RCC 7860 (cell line): Measurements from ENCODE around the gene PI4KA.
"Not testable (repeated sequence)": the region's sequence is repeated elsewhere in the genome, so short reads cannot be mapped to it uniquely, and the experiment has no call there.

ENCODE experiments used
- DNase-seq: peaks from one replicate; pipeline ENCODE4 v3.0.0-alpha.2; 2015; ENCODE audit warnings: low spot score
- FAIRE-seq: peaks from 2 replicates; lab custom pipeline; 2012; peaks lifted over from hg19 to GRCh38; lab: Jason Lieb, UNC

PI4KA gene

DNA sequence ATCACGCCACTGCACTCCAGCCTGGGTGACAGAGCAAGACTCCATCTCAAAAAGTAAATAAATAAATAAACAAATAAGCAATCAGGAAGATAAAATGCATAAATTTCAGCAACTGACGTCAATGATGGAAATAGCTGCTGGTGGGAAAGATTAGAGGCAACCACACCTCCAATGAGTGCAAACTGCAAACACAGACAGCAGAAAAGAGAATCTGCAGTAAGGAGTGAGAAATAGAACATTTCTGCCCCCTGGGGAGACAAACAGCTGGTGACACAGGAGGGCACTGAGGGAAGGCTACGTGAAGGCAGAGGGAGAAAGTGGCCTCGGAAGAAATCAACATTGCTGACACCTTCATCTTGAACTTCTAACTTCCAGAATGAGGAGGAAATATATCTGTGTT is 6.5 kb downstream of the PI4KA start:
- FAIRE-seq (no peak), DNase-seq (no peak)

DNA sequence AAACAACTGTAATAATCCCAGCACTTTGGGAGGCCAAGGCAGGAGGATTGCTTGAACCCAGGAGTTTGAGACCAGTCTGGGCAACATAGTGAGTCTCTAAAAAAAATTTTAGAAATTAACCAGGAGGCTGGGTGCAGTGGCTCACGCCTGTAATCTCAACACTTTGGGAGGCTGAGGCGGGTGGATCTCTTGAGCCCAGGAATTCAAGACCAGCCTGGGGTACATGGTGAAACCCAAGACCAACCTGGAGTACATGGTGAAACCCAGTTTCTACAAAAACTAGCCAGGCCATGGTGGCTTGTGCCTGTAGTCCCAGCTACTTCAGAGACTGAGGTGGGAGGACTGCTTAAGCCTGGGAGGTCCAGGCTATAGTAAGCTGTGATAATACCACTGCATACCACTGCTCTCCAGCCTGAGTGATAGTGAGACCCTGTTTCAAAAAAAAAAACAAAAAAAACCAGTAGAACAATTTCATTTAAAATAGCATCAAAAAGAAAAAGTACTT is 11.2 kb downstream of the PI4KA start:
- no peak for FAIRE-seq
- DNase-seq, result no peak

DNA sequence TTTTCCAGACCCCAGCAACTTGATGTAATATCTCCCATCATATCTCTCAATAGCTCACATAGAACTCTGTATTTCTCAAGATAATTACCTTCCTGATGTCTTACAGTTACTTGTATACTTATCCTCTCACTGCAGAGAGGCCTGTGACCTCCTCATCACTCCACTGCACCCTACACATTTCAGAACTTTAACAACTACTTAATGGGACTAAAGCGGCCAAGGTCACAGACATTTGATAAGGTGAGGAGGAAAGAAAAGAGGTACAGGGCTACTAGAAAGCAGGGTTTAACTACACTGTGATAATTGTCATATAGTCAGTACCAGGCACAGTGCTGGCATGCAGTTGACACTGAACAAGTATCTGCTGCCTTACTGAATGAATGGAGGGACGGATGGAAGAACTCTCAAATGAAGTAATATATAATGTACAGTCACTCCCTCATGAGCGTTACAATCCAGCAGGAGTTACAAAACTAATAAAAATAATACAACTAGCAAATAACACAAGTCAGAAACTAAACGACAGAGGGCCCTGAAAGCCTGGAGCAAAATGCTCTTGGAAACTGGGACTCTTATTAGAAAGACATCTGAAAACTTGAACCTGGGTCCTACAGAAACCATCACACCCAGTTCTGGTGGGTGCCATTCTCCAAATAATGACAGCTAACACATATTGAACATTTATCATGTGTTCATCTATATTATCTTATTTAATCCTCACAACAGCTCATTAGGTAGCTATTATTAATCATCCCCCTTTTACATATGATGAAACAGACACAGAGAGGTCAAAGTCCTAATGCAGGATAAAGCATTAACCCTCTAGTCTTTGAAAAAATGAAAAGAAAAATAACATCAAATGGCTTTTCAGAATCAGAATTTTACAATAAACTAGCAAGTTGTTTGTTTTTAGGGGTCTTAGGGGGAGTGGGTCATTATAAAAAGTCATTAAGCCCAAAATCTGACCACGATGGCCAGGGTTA is 14.3 kb downstream of the PI4KA start:
- DNase-seq (no peak), FAIRE-seq (no peak)

DNA sequence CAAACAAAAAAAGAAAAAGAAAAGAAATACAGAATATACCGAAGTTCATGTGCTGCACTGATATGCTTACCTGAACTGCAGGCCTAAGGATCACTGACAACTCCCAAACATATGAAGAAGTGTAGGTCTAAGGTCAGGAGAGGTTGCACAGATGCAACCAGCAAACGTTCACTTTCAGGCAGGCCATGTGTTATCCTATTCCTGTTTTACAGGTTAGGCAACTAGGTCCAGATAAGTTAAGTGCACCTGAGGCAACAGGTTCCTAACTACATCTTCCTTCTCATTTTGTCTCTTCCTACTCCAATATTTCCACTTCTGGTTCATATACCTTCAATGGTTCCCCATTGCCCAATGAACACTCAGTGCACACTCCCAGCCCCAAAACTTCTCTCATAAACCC is 15.1 kb downstream of the PI4KA start:
- FAIRE-seq (no peak), DNase-seq (no peak)

DNA sequence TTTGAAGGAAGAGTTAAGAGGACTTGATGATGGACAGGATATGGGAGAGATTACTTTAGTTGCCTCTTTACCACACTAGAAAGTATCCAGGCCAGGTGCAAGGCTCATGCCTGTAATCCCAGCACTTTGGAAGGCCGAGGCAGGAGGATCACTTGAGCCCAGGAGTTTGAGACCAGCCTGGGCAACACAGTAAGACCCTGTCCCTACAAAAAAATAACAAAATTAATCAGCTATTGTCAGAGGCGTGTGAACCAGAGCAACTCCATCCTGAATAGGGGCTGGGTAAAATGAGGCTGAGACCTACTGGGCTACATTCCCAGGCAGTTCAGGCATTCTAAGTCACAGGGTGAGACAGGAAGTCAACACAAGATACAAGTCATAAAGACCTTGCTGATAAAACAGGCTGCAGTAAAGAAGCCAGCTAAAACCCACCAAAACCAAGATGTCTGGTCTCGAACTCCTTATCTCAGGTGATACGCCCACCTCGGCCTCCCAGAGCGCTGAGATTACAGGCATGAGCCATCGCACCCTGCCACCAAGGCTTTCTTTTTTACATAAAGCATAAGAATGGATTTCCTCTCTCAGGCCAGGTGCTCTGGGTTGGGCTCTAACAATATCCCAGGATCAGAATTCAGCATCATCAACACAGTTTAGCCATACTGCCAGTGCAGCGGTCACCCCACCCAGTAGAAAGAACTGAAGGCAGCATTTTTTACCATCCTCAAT is 17.8 kb downstream of the PI4KA start:
- DNase-seq (no peak), FAIRE-seq (no peak)

DNA sequence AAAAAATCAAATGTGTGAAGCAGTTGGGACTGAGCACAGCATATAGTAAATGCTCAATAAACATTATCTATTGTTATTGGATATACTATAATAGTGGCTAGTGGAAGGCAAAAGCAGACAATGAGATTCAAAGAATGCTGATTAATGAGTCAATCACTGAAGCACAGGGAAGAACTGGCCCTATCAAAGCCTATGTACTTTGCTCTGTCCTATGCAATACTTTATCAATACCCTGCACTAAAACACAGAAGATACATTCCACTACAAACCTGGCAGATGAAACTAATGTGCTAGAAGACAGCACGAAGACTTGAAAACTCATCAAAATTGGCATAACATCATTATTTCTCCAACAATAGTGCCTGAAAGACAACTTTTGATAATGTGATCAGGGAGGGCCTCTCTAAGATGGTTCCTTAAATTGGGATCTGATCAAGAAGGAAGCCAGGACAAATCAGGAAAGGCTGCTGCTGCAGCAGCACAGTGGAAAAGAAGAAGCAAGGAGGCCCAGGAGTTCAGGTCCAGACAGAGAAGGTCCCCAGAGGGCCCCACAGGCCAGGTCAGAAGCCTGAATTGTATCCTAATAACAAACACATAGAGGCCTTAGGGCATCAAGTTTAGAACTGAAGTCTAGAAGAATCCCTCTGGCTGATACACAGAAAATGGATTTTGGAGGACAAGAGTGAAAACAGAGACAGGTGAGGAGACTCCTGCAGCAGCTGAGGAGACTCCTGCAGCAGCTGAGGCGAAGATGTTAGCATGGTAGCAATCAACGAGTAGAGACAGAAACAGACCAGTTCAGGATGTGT is 18.6 kb downstream of the PI4KA start:
- DNase-seq (no peak), FAIRE-seq (no peak)

DNA sequence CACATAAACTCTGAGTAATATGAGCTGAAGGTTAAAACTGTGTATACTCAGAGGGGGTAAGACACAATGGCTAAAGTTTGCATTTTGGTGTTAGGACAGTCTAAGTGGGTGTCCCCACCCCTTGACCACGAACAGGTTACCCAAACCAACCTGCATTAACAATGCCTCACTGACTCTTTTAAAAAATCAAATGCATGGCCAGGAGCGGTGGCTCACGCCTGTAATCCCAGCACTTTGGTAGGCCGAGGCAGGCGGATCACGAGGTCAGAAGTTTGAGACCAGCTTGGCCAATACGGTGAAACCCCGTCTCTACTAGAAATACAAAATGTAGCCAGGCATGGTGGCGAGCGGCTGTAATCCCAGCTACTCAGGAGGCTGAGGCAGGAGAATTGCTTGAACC is 19.3 kb downstream of the PI4KA start:
- not testable (repeated sequence) for DNase-seq, FAIRE-seq

DNA sequence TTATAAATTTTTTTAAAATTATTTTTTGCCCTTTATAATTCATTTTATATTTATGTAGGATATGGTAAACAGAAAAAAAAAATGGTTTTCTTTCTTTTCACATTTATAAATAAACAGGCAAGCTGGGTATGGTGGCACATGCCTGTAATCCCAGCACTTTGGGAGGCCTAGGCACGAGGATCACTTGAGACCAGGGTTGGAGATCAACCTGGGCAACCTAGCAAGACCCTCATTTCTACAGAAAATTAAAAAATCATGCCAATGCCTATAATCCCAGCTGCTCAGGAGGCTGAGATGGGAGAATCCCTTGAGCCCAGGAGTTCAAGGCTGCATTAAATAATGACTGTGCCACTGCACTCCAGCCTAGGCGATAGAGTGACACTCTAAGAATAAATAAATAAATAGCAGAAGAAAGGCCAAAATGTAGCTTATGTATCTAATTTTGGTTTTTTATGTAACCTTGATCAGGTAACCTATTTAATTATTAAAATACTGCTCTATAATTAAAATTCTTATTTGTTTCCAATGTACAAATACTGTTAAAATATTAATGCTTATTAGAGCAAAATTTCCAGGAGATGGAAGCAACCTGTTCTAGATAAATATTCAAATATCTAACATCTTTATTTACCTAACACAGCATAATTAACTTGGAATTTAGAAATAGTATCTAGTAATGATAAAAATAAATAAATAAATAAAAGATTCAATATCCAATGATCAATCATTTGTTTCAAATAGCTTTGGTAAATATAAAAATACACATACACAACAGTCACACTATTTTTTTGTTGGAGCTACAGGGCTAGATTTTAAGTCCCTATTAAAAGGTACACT is 21.4 kb downstream of the PI4KA start:
- no peak for FAIRE-seq
- DNase-seq, result no peak

DNA sequence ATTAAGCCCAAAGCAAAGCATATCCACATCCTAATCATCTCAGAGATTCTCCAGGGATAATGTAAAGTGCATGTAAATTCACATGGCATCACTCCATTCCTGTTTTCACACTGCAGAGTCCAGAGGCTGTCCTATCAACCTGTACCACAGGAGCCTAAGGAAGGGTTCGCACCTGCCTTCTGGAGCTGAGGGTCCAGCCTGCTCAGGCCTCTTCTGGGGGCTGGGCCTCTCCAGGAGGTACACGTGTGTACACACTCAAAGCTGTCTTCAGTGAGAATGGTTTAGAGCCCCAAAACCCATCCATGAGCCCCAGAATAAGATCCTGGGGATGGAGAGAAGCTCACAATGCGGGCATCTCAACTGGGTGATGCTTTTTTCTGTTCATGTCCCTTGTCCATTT is 23.9 kb downstream of the PI4KA start:
- DNase-seq, result no peak
- no peak for FAIRE-seq

DNA sequence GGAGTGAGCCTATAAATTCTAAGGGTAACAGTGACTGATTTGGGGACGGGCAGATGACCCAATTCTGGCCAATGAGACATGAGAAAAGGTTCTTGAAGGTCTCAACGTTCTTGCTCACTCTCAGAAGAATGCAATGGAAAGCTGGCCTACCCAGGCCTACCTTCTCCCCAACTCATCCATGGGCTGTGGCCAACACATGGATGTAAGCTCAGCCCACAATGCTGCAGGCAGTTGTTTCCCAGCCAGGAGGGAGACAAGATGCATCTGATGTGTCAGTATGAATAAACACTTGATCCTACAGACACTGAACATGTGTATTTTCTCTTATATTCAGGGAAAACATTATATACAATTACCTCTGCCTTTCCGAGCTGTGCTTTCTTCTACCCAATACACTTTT is 24.4 kb downstream of the PI4KA start:
- FAIRE-seq (no peak), DNase-seq (no peak)

DNA sequence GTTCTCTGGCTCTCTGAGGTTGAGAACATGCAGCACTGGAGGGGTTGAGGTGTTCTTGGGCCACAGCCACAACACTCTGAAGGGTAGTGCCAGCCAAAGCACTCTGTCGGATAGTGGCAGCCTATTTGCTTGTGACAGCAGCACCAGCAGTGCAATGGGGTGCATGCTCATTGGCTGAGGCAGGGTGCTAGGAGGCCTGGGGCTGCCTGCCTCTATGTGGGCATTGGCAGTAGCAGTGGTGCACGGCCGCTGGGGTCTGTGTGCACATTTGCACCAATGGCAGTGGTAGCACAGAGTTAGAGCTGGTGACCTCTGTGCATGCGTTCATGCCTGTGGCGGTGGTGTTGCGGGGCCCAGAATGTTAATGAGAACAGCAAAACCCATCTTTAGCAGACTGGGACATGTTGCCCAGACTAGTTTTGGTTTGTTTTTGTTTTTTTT is 25.4 kb downstream of the PI4KA start:
- DNase-seq (no peak), FAIRE-seq (no peak)

DNA sequence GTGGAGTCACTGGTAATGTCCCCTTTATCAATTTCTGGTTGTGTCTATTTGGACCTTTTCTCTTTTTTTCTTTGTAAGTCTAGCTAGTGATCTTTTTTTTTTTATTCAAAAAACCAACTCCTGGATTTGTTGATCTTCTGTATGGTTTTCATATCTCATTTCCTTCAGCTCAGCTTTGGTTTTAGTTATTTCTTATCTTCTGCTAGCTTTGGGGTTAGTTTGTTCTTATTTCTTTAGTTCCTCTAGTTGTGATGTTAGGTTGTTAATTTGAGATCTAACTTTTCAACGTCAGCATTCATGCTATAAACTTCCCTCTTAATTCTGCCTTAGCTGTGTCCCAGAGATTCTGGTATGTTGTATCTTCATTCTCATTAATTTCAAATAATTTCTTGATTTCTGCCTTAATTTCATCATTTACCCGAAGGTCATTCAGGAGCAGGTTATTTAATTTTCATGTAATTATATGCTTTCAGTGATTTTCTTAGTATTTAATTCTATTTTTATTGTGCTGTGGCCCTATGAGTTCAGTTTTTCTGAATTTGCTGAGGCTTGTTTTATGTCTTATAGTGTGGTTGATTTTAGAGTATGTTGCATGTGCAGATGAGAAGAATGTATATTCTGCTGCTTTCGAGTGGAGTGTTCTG is 29.0 kb downstream of the PI4KA start:
- DNase-seq, result no peak
- no peak for FAIRE-seq

DNA sequence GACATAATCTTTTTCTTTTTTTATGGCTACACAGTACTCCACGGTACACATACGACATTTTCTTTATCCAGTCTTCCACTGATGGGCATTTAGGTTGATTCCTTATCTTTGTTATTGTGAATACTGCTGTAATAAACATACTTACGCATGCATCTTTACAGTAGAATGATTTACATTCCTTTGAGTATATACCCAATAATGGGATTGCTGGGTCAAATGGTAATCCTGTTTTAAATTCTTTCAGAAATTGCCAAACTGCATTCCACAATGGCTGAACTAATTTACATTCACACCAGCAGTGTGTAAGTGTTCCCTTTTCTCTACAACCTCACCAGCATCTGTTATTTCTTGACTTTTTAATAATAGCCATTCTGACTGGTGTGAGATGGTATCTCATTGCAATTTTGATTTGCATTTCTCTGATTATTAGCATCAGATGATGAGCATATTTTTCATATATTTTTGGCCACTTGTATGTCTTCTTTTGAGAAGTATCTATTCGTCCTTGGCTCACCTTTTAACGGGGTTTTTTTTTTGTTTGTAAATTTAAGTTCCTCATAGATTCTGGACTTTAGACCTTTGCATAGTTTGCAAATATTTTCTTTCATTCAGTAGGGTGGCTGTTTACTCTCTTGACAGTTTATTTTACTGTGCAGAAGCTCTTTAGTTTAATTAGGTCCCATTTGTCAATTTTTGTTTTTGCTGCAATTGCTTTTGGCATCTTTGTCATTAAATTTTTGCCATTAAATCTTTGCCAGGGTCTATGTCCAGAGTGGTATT is 32.0 kb downstream of the PI4KA start:
- not testable (repeated sequence) for DNase-seq, FAIRE-seq

DNA sequence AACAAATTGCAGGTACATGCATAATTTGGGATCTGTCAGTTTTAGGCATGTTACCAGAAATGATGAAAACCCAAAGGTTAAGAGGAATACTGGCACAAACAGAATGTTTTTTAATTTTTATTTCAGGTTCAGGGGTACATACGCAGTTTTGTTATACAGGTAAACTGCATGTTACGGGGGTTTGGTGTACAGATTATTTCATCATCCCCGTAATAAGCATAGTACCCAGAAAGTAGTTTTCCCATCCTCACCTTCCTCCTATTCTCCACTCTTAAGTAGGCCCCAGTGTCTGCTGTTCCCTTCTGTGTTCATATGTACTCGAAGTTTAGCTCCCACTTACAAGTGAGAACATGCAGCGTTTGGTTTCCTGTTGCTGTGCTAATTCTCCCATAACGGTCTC is 33.0 kb downstream of the PI4KA start:
- DNase-seq (no peak), FAIRE-seq (no peak)

DNA sequence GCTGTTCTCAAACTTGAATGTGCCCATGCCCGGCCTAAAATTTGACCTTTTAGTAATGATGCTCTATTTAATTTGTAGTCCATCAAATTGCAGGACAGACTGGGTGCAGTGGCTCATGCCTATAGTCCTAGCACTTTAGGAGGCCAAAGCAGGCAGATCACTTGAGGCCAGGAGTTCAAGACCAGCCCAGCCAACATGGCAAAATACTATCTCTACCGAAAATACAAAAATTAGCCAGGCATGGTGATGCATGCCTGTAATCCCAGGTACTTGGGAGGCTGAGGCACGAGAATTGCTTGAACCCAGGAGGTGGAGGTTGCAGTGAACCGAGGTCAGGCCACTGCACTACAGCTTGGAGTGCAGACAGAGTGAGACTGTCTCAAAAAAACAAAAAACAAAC is 33.4 kb downstream of the PI4KA start:
- not testable (repeated sequence) for FAIRE-seq, DNase-seq

DNA sequence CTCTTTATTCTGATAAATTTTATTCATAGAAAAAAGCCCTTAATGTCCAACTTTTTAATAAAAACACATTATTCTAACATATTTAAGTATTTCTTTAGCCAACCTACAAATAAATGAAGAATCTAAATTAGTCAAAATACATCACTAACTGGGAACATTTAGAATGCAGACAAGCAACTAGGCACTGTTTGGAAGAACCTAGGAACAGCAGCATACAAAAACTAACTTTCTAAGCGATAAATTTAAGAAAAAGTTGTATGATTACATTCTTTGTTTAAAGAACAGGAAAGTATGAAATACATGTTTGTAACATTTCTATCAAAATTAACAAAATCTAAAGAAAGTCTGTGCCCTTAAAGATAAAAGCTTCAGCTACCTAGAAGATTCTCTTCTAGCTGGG is 35.3 kb downstream of the PI4KA start:
- FAIRE-seq (no peak), DNase-seq (no peak)

DNA sequence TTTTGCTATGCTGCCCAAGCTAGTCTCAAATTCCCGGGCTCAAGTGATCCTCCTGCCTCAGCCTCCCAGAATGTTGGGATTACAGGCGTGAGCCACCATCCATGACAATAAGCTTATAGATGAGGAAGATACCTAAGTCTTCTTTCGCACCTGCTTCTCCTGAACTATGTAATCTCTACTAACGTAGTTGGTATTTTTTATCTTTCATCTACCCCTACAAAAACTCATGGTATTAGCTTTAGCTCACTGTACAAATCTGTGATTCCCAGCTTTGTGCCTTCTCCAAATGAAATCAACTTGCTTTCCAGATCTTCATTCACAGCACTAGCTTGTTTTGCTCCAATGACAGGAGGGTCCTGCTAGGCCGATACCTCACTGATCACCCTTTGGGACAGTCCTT is 36.4 kb downstream of the PI4KA start:
- DNase-seq, result no peak
- FAIRE-seq, result no peak

DNA sequence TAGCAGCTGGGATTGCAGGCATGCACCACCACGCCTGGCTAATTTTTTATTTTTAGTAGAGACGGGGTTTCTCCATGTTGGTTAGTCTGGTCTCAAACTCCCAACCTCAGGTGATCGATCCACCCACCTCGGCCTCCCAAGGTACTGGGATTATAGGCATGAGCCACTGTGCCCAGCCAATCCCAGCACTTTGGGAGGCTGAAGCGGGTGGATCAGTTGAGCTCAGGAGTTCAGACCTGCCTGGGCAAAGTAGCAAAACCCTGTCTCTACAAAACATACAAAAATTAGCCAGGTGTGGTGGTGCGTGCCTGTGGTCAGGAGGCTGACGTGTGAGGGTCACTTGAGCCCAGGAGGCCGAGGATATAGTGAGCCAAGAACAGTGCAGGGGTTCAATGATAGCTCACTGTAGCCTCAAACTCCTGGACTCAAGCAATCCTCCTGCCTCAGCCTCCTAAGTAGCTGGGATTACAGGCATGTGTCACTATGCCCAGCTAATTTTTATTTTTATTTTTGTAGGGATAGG is 36.8 kb downstream of the PI4KA start:
- FAIRE-seq, DNase-seq: not testable (repeated sequence)

DNA sequence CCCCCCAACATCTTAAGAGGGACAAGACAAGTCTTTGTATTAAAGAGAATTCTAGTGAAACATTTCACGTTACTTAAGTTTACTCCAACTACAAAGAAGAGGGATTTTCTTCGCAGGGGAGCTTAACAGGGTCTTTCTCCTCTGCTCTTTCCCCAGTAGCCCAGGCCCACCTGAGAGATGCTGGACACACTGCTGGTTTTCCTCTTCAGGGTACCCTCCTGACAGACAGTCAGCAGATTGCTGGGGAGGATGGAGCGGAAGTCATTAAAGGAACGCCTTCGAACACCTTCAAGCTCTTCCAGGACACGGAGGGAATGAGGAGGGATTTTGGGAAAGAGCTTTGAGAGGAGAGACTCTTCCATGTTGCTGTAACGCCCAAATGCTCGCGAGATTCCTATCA is 39.1 kb downstream of the PI4KA start:
- DNase-seq (no peak), FAIRE-seq (no peak)
